Measurements from ENCODE around the gene ACTN1.

GRCh38 chr14:68982581-68982980 is 3.5 kb upstream of the ACTN1 start:
- no peak for TF ChIP-seq CTCF (IDR thresholded peaks at IDR 0.05; ENCODE audit: low read depth, low read length)
- no peak for TF ChIP-seq EZH2phosphoT487 (IDR thresholded peaks at IDR 0.05; ENCODE audit: low read depth)
